ENCODE measurements around the gene SMOC2.

- TF ChIP-seq, protein P1, sequence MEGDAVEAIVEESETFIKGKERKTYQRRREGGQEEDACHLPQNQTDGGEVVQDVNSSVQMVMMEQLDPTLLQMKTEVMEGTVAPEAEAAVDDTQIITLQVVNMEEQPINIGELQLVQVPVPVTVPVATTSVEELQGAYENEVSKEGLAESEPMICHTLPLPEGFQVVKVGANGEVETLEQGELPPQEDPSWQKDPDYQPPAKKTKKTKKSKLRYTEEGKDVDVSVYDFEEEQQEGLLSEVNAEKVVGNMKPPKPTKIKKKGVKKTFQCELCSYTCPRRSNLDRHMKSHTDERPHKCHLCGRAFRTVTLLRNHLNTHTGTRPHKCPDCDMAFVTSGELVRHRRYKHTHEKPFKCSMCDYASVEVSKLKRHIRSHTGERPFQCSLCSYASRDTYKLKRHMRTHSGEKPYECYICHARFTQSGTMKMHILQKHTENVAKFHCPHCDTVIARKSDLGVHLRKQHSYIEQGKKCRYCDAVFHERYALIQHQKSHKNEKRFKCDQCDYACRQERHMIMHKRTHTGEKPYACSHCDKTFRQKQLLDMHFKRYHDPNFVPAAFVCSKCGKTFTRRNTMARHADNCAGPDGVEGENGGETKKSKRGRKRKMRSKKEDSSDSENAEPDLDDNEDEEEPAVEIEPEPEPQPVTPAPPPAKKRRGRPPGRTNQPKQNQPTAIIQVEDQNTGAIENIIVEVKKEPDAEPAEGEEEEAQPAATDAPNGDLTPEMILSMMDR (IDR thresholded peaks at IDR 0.05): peak in 1 of 3 experiments; percentile 22
- no peak for TF ChIP-seq EP300 (IDR thresholded peaks at IDR 0.05)
Measured at GRCh38 chr6:168713839-168714238, 272.9 kb downstream of the SMOC2 start.
